HepG2 (cell line): ENCODE measurements around the gene ENO1. TPM values are rescaled to one million over a fixed set of nuclear protein-coding genes. Genes with fewer than 3 reads are reported as not detected.

ENCODE experiments used
- AHDC1 ChIP-seq: sonication (generic); formaldehyde crosslinking; IDR thresholded peaks from 2 replicates; pipeline ENCODE4 v1.5.1; 2020; ENCODE audit warnings: mild to moderate bottlenecking, missing genetic modification reagents, borderline replicate concordance
- CC2D1A ChIP-seq: sonication (generic); formaldehyde crosslinking; IDR thresholded peaks from 2 replicates; pipeline ENCODE4 v1.8.1; 2023; ENCODE audit warnings: mild to moderate bottlenecking, missing genetic modification reagents
- FOXA3 ChIP-seq: IDR thresholded peaks from 2 replicates; pipeline ENCODE4 v1.6.1; 2016; ENCODE audit warnings: missing genetic modification reagents, missing compliant biosample characterization
- GATAD1 ChIP-seq: IDR thresholded peaks from 2 replicates; pipeline ENCODE4 v1.6.1; 2016; ENCODE audit warnings: missing genetic modification reagents, missing compliant biosample characterization
- NONO ChIP-seq, 2 experiments: fragments of 450-650 bp in 1 of 2; sonication (generic) in 1 of 2; formaldehyde crosslinking in 1 of 2; IDR thresholded peaks in 1 of 2; conservative IDR thresholded peaks in 1 of 2; 2 replicates each; pipeline versions ENCODE4 v1.6.1 to v1.8.0; 2017 to 2022; ENCODE audit warnings: mild to moderate bottlenecking in 1 of 2, missing genetic modification reagents in 1 of 2, moderate library complexity in 1 of 2
- NPAS2 ChIP-seq: sonication (generic); formaldehyde crosslinking; IDR thresholded peaks from 2 replicates; pipeline ENCODE4 v1.8.0; 2022; ENCODE audit warnings: mild to moderate bottlenecking, missing genetic modification reagents, borderline replicate concordance
- NR1H2 ChIP-seq: sonication (generic); formaldehyde crosslinking; IDR thresholded peaks from 2 replicates; pipeline ENCODE4 v1.8.1; 2022; ENCODE audit warnings: low read depth, missing genetic modification reagents, borderline replicate concordance
- RNF2 ChIP-seq: fragments of 450-650 bp; conservative IDR thresholded peaks from 2 replicates; pipeline ENCODE4 v1.6.1; 2016; ENCODE audit warnings: low read depth
- TBL1XR1 ChIP-seq: fragments of 150-350 bp; IDR thresholded peaks from 2 replicates; pipeline ENCODE4 v1.6.1; 2014; ENCODE audit warnings: borderline replicate concordance, low read length; ENCODE audit not compliant: partially characterized antibody
- TCF7 ChIP-seq: sonication (generic); IDR thresholded peaks from 2 replicates; pipeline ENCODE4 v1.6.1; 2016; ENCODE audit warnings: antibody characterized with exemption, low read depth
- TEF ChIP-seq: sonication (generic); formaldehyde crosslinking; IDR thresholded peaks from 2 replicates; pipeline ENCODE4 v1.5.0; 2020; ENCODE audit warnings: missing genetic modification reagents
- ZNF224 ChIP-seq: sonication (generic); formaldehyde crosslinking; IDR thresholded peaks from 2 replicates; pipeline ENCODE4 v1.5.0; 2020; ENCODE audit warnings: mild to moderate bottlenecking, missing genetic modification reagents
- ZNF264 ChIP-seq: sonication (generic); formaldehyde crosslinking; IDR thresholded peaks from 2 replicates; pipeline ENCODE4 v1.4.0; 2020; ENCODE audit warnings: missing genetic modification reagents
- ZNF558 ChIP-seq: sonication (generic); formaldehyde crosslinking; IDR thresholded peaks from 2 replicates; pipeline ENCODE4 v1.9.0; 2022; ENCODE audit warnings: mild to moderate bottlenecking, missing genetic modification reagents, borderline replicate concordance
- ZNF660 ChIP-seq: sonication (generic); formaldehyde crosslinking; IDR thresholded peaks from 2 replicates; pipeline ENCODE4 v1.5.1; 2020; ENCODE audit warnings: mild to moderate bottlenecking, low read depth, missing genetic modification reagents, borderline replicate concordance
- ZNF674 ChIP-seq: sonication (generic); formaldehyde crosslinking; IDR thresholded peaks from 2 replicates; pipeline ENCODE4 v1.5.0; 2020; ENCODE audit warnings: low read depth, mild to moderate bottlenecking, missing genetic modification reagents
- ZNF792 ChIP-seq: IDR thresholded peaks from 2 replicates; pipeline ENCODE4 v1.6.1; 2016
- ZSCAN21 ChIP-seq: sonication (generic); formaldehyde crosslinking; IDR thresholded peaks from 2 replicates; pipeline ENCODE4 v1.8.0; 2022; ENCODE audit warnings: mild to moderate bottlenecking, missing genetic modification reagents, moderate library complexity, borderline replicate concordance
- polyA plus RNA-seq, 8 experiments: library from polyadenylated mRNA; depleted of rRNA in 3 of 8; stranded (reverse) in 7 of 8; unstranded in 1 of 8; fragments of >200 nt; fragmentation: Illumina TruSeq in 4 of 8; extraction: Trizol in 4 of 8; gene quantifications; 2 replicates each; pipeline versions ENCODE4 v1.2.1 to v1.2.3, GENCODE V29; 2011 to 2016; ENCODE audit warnings: low read depth in 4 of 8, missing spikeins in 1 of 8, mixed read lengths in 1 of 8; ENCODE audit not compliant: insufficient read depth in 1 of 8
- total RNA-seq, 5 experiments: library from RNA; depleted of rRNA; stranded (reverse); fragments of >200 nt; fragmentation: Illumina TruSeq; extraction: Trizol; gene quantifications; 2 replicates each; pipeline ENCODE4 v1.2.3, GENCODE V29; 2016; ENCODE audit warnings: low read depth in 1 of 5
- TF ChIP-seq, protein P1 (sequence below): sonication (generic); formaldehyde crosslinking; IDR thresholded peaks from 2 replicates; pipeline ENCODE4 v1.5.0; 2020; ENCODE audit warnings: missing genetic modification reagents, mild to moderate bottlenecking, borderline replicate concordance
- TF ChIP-seq, protein P2 (sequence below): sonication (generic); formaldehyde crosslinking; IDR thresholded peaks from 2 replicates; pipeline ENCODE4 v1.5.0; 2020; ENCODE audit warnings: mild to moderate bottlenecking, missing genetic modification reagents, borderline replicate concordance

ENO1 gene
- total and polyA plus RNA-seq, 2 of the 13 experiments (the other 11 are each of a cell fraction or from before 2014, with no cell fraction given): 1,559 to 3,103 TPM

- TF ChIP-seq AHDC1 (CRISPR knock-in tag): 0 out of 2 replicates have a peak, but pooled peaks have one; percentile 19
- TF ChIP-seq, protein P1, sequence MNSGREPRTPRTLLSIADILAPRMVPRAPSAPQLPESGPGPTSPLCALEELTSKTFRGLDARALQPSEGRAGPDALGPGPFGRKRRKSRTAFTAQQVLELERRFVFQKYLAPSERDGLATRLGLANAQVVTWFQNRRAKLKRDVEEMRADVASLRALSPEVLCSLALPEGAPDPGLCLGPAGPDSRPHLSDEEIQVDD (CRISPR knock-in tag): no peak
- TF ChIP-seq GATAD1: peak; percentile 76
- no peak for TF ChIP-seq TEF (CRISPR knock-in tag)
- TF ChIP-seq ZNF660 (CRISPR knock-in tag): no peak
- TF ChIP-seq NONO (IDR thresholded peaks at IDR 0.05): no peak
- TF ChIP-seq NONO (CRISPR knock-in tag; conservative IDR thresholded peaks at IDR 0.05): peak; percentile 39; the same call in 1 of the 2 replicates
- TF ChIP-seq NR1H2 (CRISPR knock-in tag): no peak
- no peak for TF ChIP-seq ZNF674
- TF ChIP-seq ZSCAN21 (CRISPR knock-in tag): no peak
- TF ChIP-seq ZNF264: no peak
- no peak; the same call in 1 of the 2 replicates for TF ChIP-seq ZNF224 (CRISPR knock-in tag)
- TF ChIP-seq ZNF558 (CRISPR knock-in tag): no peak
- TF ChIP-seq, protein P2, sequence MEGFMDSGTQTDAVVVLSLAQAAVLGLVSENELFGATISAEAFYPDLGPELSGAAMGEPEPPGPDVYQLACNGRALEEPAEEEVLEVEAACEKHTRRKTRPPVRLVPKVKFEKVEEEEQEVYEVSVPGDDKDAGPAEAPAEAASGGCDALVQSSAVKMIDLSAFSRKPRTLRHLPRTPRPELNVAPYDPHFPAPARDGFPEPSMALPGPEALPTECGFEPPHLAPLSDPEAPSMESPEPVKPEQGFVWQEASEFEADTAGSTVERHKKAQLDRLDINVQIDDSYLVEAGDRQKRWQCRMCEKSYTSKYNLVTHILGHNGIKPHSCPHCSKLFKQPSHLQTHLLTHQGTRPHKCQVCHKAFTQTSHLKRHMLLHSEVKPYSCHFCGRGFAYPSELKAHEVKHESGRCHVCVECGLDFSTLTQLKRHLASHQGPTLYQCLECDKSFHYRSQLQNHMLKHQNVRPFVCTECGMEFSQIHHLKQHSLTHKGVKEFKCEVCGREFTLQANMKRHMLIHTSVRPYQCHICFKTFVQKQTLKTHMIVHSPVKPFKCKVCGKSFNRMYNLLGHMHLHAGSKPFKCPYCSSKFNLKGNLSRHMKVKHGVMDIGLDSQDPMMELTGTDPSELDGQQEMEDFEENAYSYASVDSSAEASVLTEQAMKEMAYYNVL: no peak
- TF ChIP-seq FOXA3 (CRISPR knock-in tag): peak; percentile 7; the same call in 1 of the 2 replicates
- TF ChIP-seq ZNF792 (CRISPR knock-in tag): peak; percentile 83
- TF ChIP-seq CC2D1A (CRISPR knock-in tag): no peak
- TF ChIP-seq TCF7: no peak
- no peak for TF ChIP-seq TBL1XR1
- TF ChIP-seq NPAS2 (CRISPR knock-in tag): no peak
- no peak for TF ChIP-seq RNF2
Measured at GRCh38 chr1:8817412-8818324, 60.8 kb downstream of the ENO1 start, which contains the start of gene RERE (continued).
